Ishikawa (cell line): ENCODE measurements around the gene PLXNA3.

Experiments
- CEBPB ChIP-seq: IDR thresholded peaks from 2 replicates; pipeline ENCODE4 v1.6.1; 2012
- CREB1 ChIP-seq: IDR thresholded peaks from 2 replicates; pipeline ENCODE4 v1.6.1; 2012; ENCODE audit warnings: low read depth
- EGR1 ChIP-seq: IDR thresholded peaks from 2 replicates; pipeline ENCODE4 v1.6.1; 2012
- EP300 ChIP-seq: IDR thresholded peaks from 2 replicates; pipeline ENCODE4 v1.6.1; 2012; ENCODE audit warnings: borderline replicate concordance
- FOXM1 ChIP-seq: IDR thresholded peaks from 2 replicates; pipeline ENCODE4 v1.6.1; 2012; ENCODE audit warnings: low read depth, borderline replicate concordance
- NFIC ChIP-seq: IDR thresholded peaks from 2 replicates; pipeline ENCODE4 v1.6.1; 2012
- RAD21 ChIP-seq: IDR thresholded peaks from 2 replicates; pipeline ENCODE4 v1.6.1; 2012; ENCODE audit warnings: low read depth
- TAF1 ChIP-seq: IDR thresholded peaks from 2 replicates; pipeline ENCODE4 v1.6.1; 2012; ENCODE audit warnings: low read depth, mild to moderate bottlenecking
- TCF12 ChIP-seq: IDR thresholded peaks from 2 replicates; pipeline ENCODE4 v1.6.1; 2012; ENCODE audit warnings: low read depth
- TEAD4 ChIP-seq: IDR thresholded peaks from 2 replicates; pipeline ENCODE4 v1.6.1; 2012
- USF1 ChIP-seq: IDR thresholded peaks from 2 replicates; pipeline ENCODE4 v1.6.1; 2012
- YY1 ChIP-seq: IDR thresholded peaks from 2 replicates; pipeline ENCODE4 v1.6.1; 2012; ENCODE audit warnings: low read depth
- ZBTB7A ChIP-seq: IDR thresholded peaks from 2 replicates; pipeline ENCODE4 v1.6.1; 2012; ENCODE audit warnings: low read depth
- TF ChIP-seq, protein P1 (sequence below): IDR thresholded peaks from 2 replicates; pipeline ENCODE4 v1.6.1; 2012; ENCODE audit warnings: low read depth, mild to moderate bottlenecking
- TF ChIP-seq, protein P2 (sequence below): IDR thresholded peaks from 2 replicates; pipeline ENCODE4 v1.6.1; 2012

PLXNA3 gene

DNA sequence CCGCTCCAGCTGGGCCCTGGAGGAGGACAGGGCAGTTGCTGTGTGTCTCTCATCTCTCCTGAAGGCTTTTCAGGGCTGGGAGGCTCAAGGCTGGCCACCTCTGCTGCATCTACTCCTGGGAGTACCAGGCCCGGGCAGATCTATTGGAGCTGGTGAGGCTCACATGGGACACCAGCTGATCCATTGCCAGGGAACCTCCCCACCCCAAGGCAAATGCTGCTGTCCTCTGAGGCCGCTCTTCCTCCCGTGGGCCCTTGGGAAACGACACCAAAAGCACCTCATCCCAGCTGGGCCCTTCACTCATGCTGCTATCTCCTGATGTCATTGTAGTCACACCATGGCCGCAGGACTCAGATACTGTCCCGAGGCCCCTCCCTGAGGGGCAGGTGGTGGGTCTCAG lies 24.7 kb downstream of the PLXNA3 start:
- TF ChIP-seq EGR1, result no peak
- TF ChIP-seq TCF12, result no peak
- no peak for TF ChIP-seq TEAD4
- TF ChIP-seq RAD21, result no peak
- no peak for TF ChIP-seq TAF1
- TF ChIP-seq YY1, result no peak
- TF ChIP-seq USF1, result no peak

GRCh38 chrX:154483325-154483724 lies 25.2 kb downstream of the PLXNA3 start:
- no peak for TF ChIP-seq EGR1
- TF ChIP-seq CEBPB, result no peak
- no peak for TF ChIP-seq TAF1
- TF ChIP-seq, protein P1, sequence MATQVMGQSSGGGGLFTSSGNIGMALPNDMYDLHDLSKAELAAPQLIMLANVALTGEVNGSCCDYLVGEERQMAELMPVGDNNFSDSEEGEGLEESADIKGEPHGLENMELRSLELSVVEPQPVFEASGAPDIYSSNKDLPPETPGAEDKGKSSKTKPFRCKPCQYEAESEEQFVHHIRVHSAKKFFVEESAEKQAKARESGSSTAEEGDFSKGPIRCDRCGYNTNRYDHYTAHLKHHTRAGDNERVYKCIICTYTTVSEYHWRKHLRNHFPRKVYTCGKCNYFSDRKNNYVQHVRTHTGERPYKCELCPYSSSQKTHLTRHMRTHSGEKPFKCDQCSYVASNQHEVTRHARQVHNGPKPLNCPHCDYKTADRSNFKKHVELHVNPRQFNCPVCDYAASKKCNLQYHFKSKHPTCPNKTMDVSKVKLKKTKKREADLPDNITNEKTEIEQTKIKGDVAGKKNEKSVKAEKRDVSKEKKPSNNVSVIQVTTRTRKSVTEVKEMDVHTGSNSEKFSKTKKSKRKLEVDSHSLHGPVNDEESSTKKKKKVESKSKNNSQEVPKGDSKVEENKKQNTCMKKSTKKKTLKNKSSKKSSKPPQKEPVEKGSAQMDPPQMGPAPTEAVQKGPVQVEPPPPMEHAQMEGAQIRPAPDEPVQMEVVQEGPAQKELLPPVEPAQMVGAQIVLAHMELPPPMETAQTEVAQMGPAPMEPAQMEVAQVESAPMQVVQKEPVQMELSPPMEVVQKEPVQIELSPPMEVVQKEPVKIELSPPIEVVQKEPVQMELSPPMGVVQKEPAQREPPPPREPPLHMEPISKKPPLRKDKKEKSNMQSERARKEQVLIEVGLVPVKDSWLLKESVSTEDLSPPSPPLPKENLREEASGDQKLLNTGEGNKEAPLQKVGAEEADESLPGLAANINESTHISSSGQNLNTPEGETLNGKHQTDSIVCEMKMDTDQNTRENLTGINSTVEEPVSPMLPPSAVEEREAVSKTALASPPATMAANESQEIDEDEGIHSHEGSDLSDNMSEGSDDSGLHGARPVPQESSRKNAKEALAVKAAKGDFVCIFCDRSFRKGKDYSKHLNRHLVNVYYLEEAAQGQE, result no peak
- no peak for TF ChIP-seq EP300
- TF ChIP-seq TCF12, result no peak

GRCh38 chrX:154484255-154485149 lies 26.4 kb downstream of the PLXNA3 start:
- no peak for TF ChIP-seq FOXM1
- no peak for TF ChIP-seq YY1
- TF ChIP-seq TCF12, result no peak
- no peak for TF ChIP-seq ZBTB7A
- no peak for TF ChIP-seq CREB1
- TF ChIP-seq RAD21, result no peak
- no peak for TF ChIP-seq NFIC
- no peak for TF ChIP-seq EP300
- TF ChIP-seq TEAD4, result no peak
- no peak for TF ChIP-seq TAF1
- TF ChIP-seq, protein P1, result no peak
- no peak for TF ChIP-seq CEBPB
- TF ChIP-seq, protein P2, sequence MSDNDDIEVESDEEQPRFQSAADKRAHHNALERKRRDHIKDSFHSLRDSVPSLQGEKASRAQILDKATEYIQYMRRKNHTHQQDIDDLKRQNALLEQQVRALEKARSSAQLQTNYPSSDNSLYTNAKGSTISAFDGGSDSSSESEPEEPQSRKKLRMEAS, result no peak
- TF ChIP-seq USF1, result no peak

GRCh38 chrX:154485150-154486051 lies 27.3 kb downstream of the PLXNA3 start:
- no peak for TF ChIP-seq TEAD4
- TF ChIP-seq FOXM1, result no peak
- TF ChIP-seq CREB1, result no peak
- no peak for TF ChIP-seq USF1
- TF ChIP-seq TCF12, result no peak
- no peak for TF ChIP-seq RAD21
- no peak for TF ChIP-seq EGR1

DNA sequence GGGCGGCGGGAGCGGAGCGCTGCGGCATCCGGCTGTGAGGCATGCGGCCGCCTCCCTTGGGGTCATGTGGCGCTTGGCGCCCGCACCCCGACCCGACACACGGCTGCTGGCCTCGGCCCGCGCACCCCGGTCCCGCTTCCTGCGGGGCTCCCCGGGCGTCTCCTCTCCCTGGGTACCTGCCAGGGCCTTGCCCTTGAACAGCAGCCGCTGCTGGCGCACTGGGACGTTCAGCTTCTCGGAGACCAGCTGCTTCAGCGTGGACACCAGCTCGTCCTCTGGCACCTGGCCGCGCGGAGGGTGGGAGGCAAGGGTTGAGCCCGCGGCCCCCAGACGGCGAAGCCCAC lies 27.9 kb downstream of the PLXNA3 start:
- TF ChIP-seq USF1 (peak; percentile 27), CREB1 (no peak), RAD21 (no peak)
